IMR-90 (cell line): ENCODE results near the gene MAGI2. TPM values are rescaled to one million over a fixed set of nuclear protein-coding genes. Genes with fewer than 3 reads are reported as not detected.

ENCODE experiments used
- ATAC-seq: fragments of 200-7000 bp; cut with Tn5 transposase; 2 replicates; pipeline ENCODE4 v1.9.1; 2020; ENCODE audit warnings: low read depth, mild to moderate bottlenecking, moderate library complexity
- BruUV-seq: library from RNA; stranded (reverse); fragments of 400-500 nt; replicated peaks from 2 replicates; lab custom pipeline; 2021; lab: Mats Ljungman, UMichigan
- CTCF ChIA-PET: fragments of 300-600 bp; formaldehyde crosslinking; extraction: SDS; loops from one replicate; lab custom pipeline; 2021; ENCODE audit warnings: antibody characterized with exemption; lab: Yijun Ruan, JAX
- POLR2A ChIA-PET: fragments of 300-600 bp; sonication (Branson Sonifier 250); formaldehyde crosslinking; loops from one replicate; lab custom pipeline; 2022; ENCODE audit warnings: antibody characterized with exemption; ENCODE audit not compliant: unreplicated experiment; lab: Charles Lee
- DNase-seq: peaks from one replicate; pipeline ENCODE4 v3.0.0; 2013
- H2AFZ ChIP-seq: replicated peaks from 2 replicates; pipeline ENCODE3; 2013; ENCODE audit warnings: low read length, mild to moderate bottlenecking; ENCODE audit not compliant: poor library complexity
- H2AK5ac ChIP-seq: 2 replicates; pipeline ENCODE4 v1.6.1; 2013; ENCODE audit warnings: low read depth, low read length, inconsistent platforms
- H2AK9ac ChIP-seq: replicated peaks from 2 replicates; pipeline ENCODE3; 2013; ENCODE audit warnings: mild to moderate bottlenecking, low read depth, low read length, moderate library complexity; ENCODE audit not compliant: poor library complexity
- H2BK120ac ChIP-seq: 2 replicates; pipeline ENCODE4 v1.6.1; 2013; ENCODE audit warnings: low read depth, low read length, inconsistent platforms
- H2BK15ac ChIP-seq: 3 replicates; pipeline ENCODE4 v1.6.1; 2013; ENCODE audit warnings: low read depth, low read length, inconsistent platforms
- H2BK20ac ChIP-seq: 2 replicates; pipeline ENCODE4 v1.6.1; 2013; ENCODE audit warnings: low read depth, mild to moderate bottlenecking, inconsistent platforms, low read length, moderate library complexity
- H2BK5ac ChIP-seq: 2 replicates; pipeline ENCODE4 v1.6.1; 2013; ENCODE audit warnings: mild to moderate bottlenecking, low read depth, low read length, inconsistent platforms; ENCODE audit not compliant: poor library complexity, severe bottlenecking
- H3K14ac ChIP-seq: replicated peaks from 2 replicates; pipeline ENCODE4 v1.6.1; 2013; ENCODE audit warnings: low read depth, low read length, inconsistent platforms
- H3K18ac ChIP-seq: 2 replicates; pipeline ENCODE4 v1.6.1; 2013; ENCODE audit warnings: low read depth, low read length, control low read depth
- H3K23ac ChIP-seq: 2 replicates; pipeline ENCODE4 v1.6.1; 2013; ENCODE audit warnings: low read depth, low read length, inconsistent platforms
- H3K27ac ChIP-seq: 2 replicates; pipeline ENCODE4 v1.5.1; 2013; ENCODE audit warnings: mild to moderate bottlenecking, control low read depth, low read length; ENCODE audit not compliant: insufficient read depth
- H3K27me3 ChIP-seq: 2 replicates; pipeline ENCODE4 v1.6.1; 2013; ENCODE audit warnings: low read length; ENCODE audit not compliant: control insufficient read depth, insufficient read depth
- H3K36me3 ChIP-seq: 2 replicates; pipeline ENCODE4 v1.6.1; 2013; ENCODE audit warnings: low read length, mixed read lengths; ENCODE audit not compliant: control insufficient read depth, insufficient read depth
- H3K4ac ChIP-seq: 2 replicates; pipeline ENCODE4 v1.6.1; 2013; ENCODE audit warnings: low read depth, low read length, inconsistent platforms
- H3K4me1 ChIP-seq: 2 replicates; pipeline ENCODE4 v1.6.1; 2013; ENCODE audit warnings: low read length, mixed read lengths; ENCODE audit not compliant: control insufficient read depth, insufficient read depth
- H3K4me2 ChIP-seq: 2 replicates; pipeline ENCODE4 v1.6.1; 2013; ENCODE audit warnings: low read depth, mild to moderate bottlenecking, control low read depth, low read length, moderate library complexity
- H3K4me3 ChIP-seq: 2 replicates; pipeline ENCODE4 v1.5.1; 2013; ENCODE audit warnings: low read depth, mild to moderate bottlenecking, control low read depth, low read length, moderate library complexity; ENCODE audit not compliant: insufficient read depth
- H3K56ac ChIP-seq: 2 replicates; pipeline ENCODE4 v1.6.1; 2013; ENCODE audit warnings: low read length, inconsistent platforms; ENCODE audit not compliant: insufficient read depth; ENCODE audit errors: extremely low read depth
- H3K79me1 ChIP-seq, 2 experiments: 2 replicates each; pipeline ENCODE4 v1.6.1; 2013; ENCODE audit warnings: low read length in 2 of 2, inconsistent platforms in 1 of 2, low read depth in 1 of 2
- H3K9ac ChIP-seq: 2 replicates; pipeline ENCODE4 v1.6.1; 2013; ENCODE audit warnings: low read depth, low read length, control low read depth
- H3K9me1 ChIP-seq: 2 replicates; pipeline ENCODE4 v1.6.1; 2013; ENCODE audit warnings: low read length, inconsistent platforms; ENCODE audit not compliant: insufficient read depth
- H3K9me3 ChIP-seq: 2 replicates; pipeline ENCODE4 v1.6.1; 2013; ENCODE audit warnings: low read length; ENCODE audit not compliant: control insufficient read depth, insufficient read depth
- H4K20me1 ChIP-seq: 2 replicates; pipeline ENCODE4 v1.6.1; 2013; ENCODE audit warnings: low read length, inconsistent platforms; ENCODE audit not compliant: insufficient read depth
- H4K5ac ChIP-seq: 2 replicates; pipeline ENCODE4 v1.6.1; 2013; ENCODE audit warnings: mild to moderate bottlenecking, low read depth, low read length, control low read depth
- H4K8ac ChIP-seq, 2 experiments: 2 replicates each; pipeline ENCODE4 v1.6.1; 2013; ENCODE audit warnings: low read depth in 2 of 2, low read length in 2 of 2, control low read depth in 1 of 2, inconsistent platforms in 1 of 2
- H4K91ac ChIP-seq: 2 replicates; pipeline ENCODE4 v1.6.1; 2013; ENCODE audit warnings: low read depth, low read length, inconsistent platforms; ENCODE audit not compliant: insufficient read depth
- CEBPB ChIP-seq: IDR thresholded peaks from 2 replicates; pipeline ENCODE4 v1.6.1; 2012; ENCODE audit warnings: low read depth, low read length, improper control_type of control experiment
- CTCF ChIP-seq: conservative IDR thresholded peaks from 2 replicates; pipeline ENCODE4 v1.5.1; 2012; ENCODE audit warnings: mild to moderate bottlenecking, low read depth, low read length, improper control_type of control experiment
- ELK1 ChIP-seq: fragments of 150-350 bp; IDR thresholded peaks from 2 replicates; pipeline ENCODE4 v1.6.1; 2016; ENCODE audit warnings: low read depth, mild to moderate bottlenecking, low read length, moderate library complexity, borderline replicate concordance
- MAFK ChIP-seq: IDR thresholded peaks from 2 replicates; pipeline ENCODE4 v1.6.1; 2012; ENCODE audit warnings: low read depth, low read length, improper control_type of control experiment
- MAZ ChIP-seq: IDR thresholded peaks from 2 replicates; pipeline ENCODE4 v1.6.1; 2012; ENCODE audit warnings: low read depth, mild to moderate bottlenecking, low read length, improper control_type of control experiment, moderate library complexity, borderline replicate concordance
- MXI1 ChIP-seq: IDR thresholded peaks from 2 replicates; pipeline ENCODE4 v1.6.1; 2012; ENCODE audit warnings: low read depth, mild to moderate bottlenecking, low read length, moderate library complexity, borderline replicate concordance
- NFE2L2 ChIP-seq: fragments of 150-350 bp; IDR thresholded peaks from 2 replicates; pipeline ENCODE4 v1.6.1; 2016; ENCODE audit warnings: low read depth, mild to moderate bottlenecking, low read length
- POLR2A ChIP-seq: IDR thresholded peaks from 2 replicates; pipeline ENCODE4 v1.6.1; 2012; ENCODE audit warnings: mild to moderate bottlenecking, low read depth, low read length
- RCOR1 ChIP-seq: IDR thresholded peaks from 2 replicates; pipeline ENCODE4 v1.6.1; 2012; ENCODE audit warnings: mild to moderate bottlenecking, low read length, improper control_type of control experiment; ENCODE audit not compliant: insufficient replicate concordance
- RFX5 ChIP-seq: IDR thresholded peaks from 2 replicates; pipeline ENCODE4 v1.8.0; 2012; ENCODE audit warnings: low read depth, mild to moderate bottlenecking, low read length, moderate library complexity
- SMC3 ChIP-seq: fragments of 150-350 bp; IDR thresholded peaks from 2 replicates; pipeline ENCODE4 v1.6.1; 2016; ENCODE audit warnings: low read depth, mild to moderate bottlenecking, antibody characterized with exemption, low read length, moderate library complexity
- USF2 ChIP-seq: fragments of 150-350 bp; IDR thresholded peaks from 2 replicates; pipeline ENCODE4 v1.6.1; 2017; ENCODE audit warnings: mild to moderate bottlenecking, antibody characterized with exemption, low read length, low read depth
- WGBS, 2 experiments: methylation state at CpG; one replicate each; pipeline versions ENCODE4 v1.1.5 to v1.1.7; 2013; ENCODE audit warnings: missing lambda C conversion rate in 2 of 2; ENCODE audit not compliant: insufficient read length in 1 of 2; ENCODE audit errors: extremely low coverage in 2 of 2; 5-methylcytosine and 5-hydroxymethylcytosine counted together
- dilution Hi-C: fragments of 300-500 bp; cut with HindIII; formaldehyde crosslinking; loops from one replicate; pipeline ENCODE4 v1.14.3; 2018; ENCODE audit warnings: low sequenced_read_pairs; ENCODE audit not compliant: unreplicated experiment
- in situ Hi-C: fragments of 300-500 bp; cut with MboI; formaldehyde crosslinking; loops from 3 replicates; pipeline ENCODE4 v1.14.3; 2019; ENCODE audit warnings: low sequenced_read_pairs, inconsistent platforms, mixed read lengths
- intact Hi-C: fragments of 100-400 bp; cut with micrococcal nuclease; formaldehyde crosslinking; loops from 2 replicates; pipeline ENCODE4 v1.10.0; 2022
- polyA plus RNA-seq, 3 experiments: library from polyadenylated mRNA; depleted of rRNA; stranded (reverse); fragments of >200 nt; gene quantifications; 2 replicates each; pipeline ENCODE4 v1.2.3, GENCODE V29; 2012; ENCODE audit warnings: low replicate concordance in 1 of 3
- total RNA-seq: library from RNA; depleted of rRNA; stranded (reverse); fragments of >200 nt; gene quantifications from 2 replicates; pipeline ENCODE4 v1.2.3, GENCODE V29; 2012

The MAGI2 gene
- total and polyA plus RNA-seq, 2 of the 4 experiments (the other 2 are of a cell fraction): 2.5 to 17.9 TPM

- CTCF ChIA-PET: no interaction called here
- no peaks in the 10 kb centered on the region for H3K4me1 ChIP-seq
Observed at GRCh38 chr7:79142706-79143105, 310.8 kb downstream of the MAGI2 start.

More at GRCh38 chr7:79142706-79143105, 310.8 kb downstream of the MAGI2 start:
- BruUV-seq: no TSS peak
- no peak for DNase-seq
- no peak overlapping the region for H2BK15ac ChIP-seq
- no peak overlapping the region for H3K18ac ChIP-seq
- H2AK9ac ChIP-seq: no peak overlapping the region
- H3K23ac ChIP-seq: no peak overlapping the region
- no peaks in the 10 kb centered on the region for H4K20me1 ChIP-seq
- no peak overlapping the region for H2BK20ac ChIP-seq
- intact Hi-C loops: no loop called here
- H3K9ac ChIP-seq: no peak overlapping the region
- no peaks in the 10 kb centered on the region for H3K9me3 ChIP-seq
- no peak overlapping the region for H2AK5ac ChIP-seq
- TF ChIP-seq POLR2A (no peak), SMC3 (no peak), MAFK (no peak), RCOR1 (no peak), NFE2L2 (no peak), CTCF (no peak), MXI1 (no peak), CEBPB (no peak), RFX5 (no peak), USF2 (no peak), ELK1 (no peak), MAZ (no peak)
- peaks cover 3 to 9% of the 10 kb centered on the region in 2 experiments; a peak in 2 of 4 replicates for H3K79me1 ChIP-seq
- no CpG with 5 or more reads among the region's 3 CpGs for WGBS, 2 experiments
- dilution Hi-C loops: no loop called here
- H3K27me3 ChIP-seq: no peaks in the 10 kb centered on the region
- POLR2A ChIA-PET: no interaction called here
- no peak for ATAC-seq
- H3K4me2 ChIP-seq: no peak overlapping the region
- H3K9me1 ChIP-seq: peaks cover 2% of the 10 kb centered on the region
- no peak overlapping the region for H3K27ac ChIP-seq
- no peak overlapping the region for H3K56ac ChIP-seq
- no peak overlapping the region for H2BK120ac ChIP-seq
- H2BK5ac ChIP-seq: no peak overlapping the region
- in situ Hi-C loops: no loop called here
- H3K4ac ChIP-seq: no peak overlapping the region; the same call in 1 of the 2 replicates
- no peak overlapping the region for H2AFZ ChIP-seq
- no peak overlapping the region for H4K91ac ChIP-seq
- H3K14ac ChIP-seq: no peak overlapping the region
- H4K5ac ChIP-seq: no peak overlapping the region
- H4K8ac ChIP-seq: no peak overlapping the region; a peak in 1 of 4 replicates
- H3K4me3 ChIP-seq: no peak overlapping the region
- no peaks in the 10 kb centered on the region for H3K36me3 ChIP-seq
